ENCODE measurements around the gene PPARG.

DNA sequence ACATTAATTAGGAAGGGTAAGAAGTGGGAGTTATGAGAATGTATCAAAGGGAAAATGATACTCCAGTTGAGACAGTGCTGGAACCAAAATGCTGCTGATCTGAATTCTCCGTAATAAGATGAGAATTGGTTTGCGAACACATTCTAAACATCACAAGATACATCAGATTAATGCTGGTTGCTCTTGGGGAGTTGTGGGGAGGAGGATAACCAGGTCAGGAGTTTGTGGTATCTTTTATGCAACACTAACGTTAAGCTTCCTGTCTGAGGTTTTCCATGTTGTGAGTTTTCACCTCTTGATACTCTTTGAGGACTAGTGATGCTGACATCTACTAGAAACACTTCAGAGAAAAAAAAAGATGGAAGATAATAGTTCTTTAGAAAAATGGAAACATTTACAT is 47.2 kb downstream of the PPARG start:
- TF ChIP-seq, protein P1, sequence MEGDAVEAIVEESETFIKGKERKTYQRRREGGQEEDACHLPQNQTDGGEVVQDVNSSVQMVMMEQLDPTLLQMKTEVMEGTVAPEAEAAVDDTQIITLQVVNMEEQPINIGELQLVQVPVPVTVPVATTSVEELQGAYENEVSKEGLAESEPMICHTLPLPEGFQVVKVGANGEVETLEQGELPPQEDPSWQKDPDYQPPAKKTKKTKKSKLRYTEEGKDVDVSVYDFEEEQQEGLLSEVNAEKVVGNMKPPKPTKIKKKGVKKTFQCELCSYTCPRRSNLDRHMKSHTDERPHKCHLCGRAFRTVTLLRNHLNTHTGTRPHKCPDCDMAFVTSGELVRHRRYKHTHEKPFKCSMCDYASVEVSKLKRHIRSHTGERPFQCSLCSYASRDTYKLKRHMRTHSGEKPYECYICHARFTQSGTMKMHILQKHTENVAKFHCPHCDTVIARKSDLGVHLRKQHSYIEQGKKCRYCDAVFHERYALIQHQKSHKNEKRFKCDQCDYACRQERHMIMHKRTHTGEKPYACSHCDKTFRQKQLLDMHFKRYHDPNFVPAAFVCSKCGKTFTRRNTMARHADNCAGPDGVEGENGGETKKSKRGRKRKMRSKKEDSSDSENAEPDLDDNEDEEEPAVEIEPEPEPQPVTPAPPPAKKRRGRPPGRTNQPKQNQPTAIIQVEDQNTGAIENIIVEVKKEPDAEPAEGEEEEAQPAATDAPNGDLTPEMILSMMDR (IDR thresholded peaks at IDR 0.05) = no peak
- TF ChIP-seq POLR2A (IDR thresholded peaks at IDR 0.05) = no peak
- no peak for TF ChIP-seq POLR2AphosphoS5 (IDR thresholded peaks at IDR 0.05)
